GM19023 (cell line): ENCODE measurements around the gene CYFIP2.

Experiments used
- ATAC-seq: cut with Tn5 transposase; IDR thresholded peaks from one replicate; pipeline ENCODE4 v1.9.1; 2021; ENCODE audit warnings: mild to moderate bottlenecking, moderate library complexity; ENCODE audit not compliant: unreplicated experiment

Gene CYFIP2

GRCh38 chr5:157285310-157286035, 19.6 kb downstream of the CYFIP2 start:
- ATAC-seq: no peak

- ATAC-seq: no peak
Observed at GRCh38 chr5:157286761-157287211, 20.9 kb downstream of the CYFIP2 start.

DNA sequence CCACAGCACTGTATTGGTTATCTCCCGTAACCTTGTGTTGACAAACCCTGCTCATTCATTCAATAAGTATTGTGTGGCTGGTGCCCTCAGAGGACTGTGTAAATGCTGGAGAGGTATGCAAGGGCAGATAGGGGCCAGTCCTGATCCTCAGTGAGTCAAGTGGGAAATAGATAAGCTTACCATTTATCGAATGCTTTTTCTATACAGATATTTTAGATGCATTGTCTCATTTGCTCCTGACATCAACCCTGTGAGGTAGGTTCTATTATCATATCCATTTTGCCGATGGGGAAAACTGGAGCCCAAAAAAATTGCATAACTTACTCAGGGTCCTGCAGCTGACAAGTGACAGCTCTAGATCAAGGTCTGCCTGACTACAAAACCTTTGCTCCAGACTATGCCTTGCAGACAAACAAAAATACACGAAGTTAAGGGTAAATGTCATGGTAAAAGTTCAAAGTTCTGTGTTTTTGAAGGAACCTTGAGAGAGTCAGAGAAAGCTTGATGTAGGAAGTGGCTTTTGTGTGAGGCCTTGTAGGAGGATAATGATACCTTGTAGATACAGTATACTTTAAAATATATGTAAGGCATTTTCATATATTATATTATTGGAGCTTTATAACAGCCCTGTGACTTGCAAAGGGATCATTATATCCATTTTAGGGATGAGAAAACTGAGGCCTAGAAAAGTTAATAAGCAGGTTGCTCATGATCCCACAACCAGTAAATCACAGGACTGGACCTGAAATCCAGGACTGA, 22.7 kb downstream of the CYFIP2 start:
- ATAC-seq: no peak

DNA sequence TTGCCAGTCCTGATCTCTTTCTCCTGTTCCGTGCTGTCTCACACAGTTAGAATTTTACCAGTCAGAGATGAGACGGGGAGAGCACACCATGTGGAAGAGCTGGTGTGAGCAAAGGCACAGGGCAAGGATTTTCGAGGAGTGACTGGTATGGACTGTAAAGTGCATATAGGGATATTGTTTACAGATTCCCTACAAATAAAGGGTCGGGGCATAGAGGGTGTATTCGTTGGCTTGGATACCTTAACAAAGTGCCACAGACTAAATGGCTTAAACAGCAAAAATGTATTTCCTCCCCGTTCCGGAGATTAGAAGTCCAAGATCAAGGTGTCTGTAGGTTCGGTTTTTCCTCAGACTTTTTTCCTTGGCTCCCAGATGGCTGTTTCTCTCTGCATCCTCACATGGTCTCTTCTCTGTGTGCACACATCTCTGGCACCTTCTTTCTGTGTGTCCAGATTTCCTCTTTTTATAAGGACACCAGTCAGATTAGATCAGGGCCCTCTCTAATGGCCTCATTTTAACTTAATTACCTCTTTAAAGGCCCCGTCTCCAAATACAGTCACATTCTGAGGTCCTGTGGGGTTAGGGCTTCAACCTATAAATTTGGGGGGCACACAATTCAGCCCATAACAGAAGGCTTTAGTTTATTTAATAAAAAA, 23.4 kb downstream of the CYFIP2 start:
- no peak for ATAC-seq

GRCh38 chr5:157290156-157290980, 24.4 kb downstream of the CYFIP2 start:
- ATAC-seq: no peak

DNA sequence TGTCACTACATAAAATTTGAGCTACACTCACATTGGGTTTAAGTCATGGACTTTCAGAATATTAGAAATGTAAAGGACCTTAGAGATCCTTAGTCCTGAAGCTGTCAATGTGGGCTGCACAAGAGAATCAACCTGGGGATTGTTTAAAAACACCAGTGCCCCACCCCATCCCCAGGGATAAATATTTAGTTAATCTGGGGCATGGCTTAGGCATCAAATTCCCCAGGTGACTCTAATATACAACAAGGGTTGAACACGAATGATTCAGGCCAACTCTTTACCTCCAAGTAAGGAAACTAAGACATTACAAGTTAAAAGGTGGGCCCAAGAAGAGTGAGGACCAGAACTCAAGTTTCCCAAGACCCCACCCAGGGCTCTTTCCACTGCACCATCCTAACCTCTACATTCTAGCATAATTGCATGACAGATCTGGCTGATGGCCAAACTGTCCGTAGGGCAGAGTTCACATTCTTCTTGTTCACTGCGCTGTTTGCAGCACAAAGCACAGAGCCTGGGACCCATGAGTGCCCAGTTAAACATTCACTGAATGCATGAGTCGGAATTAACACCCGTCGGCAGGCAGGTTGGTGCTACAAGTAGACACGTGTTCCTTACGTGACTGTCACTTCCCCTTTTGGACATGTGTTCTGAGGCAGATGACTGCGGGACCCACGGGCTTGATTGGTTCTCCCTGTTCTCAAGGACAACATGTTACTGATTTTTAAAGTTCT, 25.2 kb downstream of the CYFIP2 start:
- ATAC-seq: peak; percentile 81

- no peak for ATAC-seq
Observed at GRCh38 chr5:157292599-157292998, 26.7 kb downstream of the CYFIP2 start.

DNA sequence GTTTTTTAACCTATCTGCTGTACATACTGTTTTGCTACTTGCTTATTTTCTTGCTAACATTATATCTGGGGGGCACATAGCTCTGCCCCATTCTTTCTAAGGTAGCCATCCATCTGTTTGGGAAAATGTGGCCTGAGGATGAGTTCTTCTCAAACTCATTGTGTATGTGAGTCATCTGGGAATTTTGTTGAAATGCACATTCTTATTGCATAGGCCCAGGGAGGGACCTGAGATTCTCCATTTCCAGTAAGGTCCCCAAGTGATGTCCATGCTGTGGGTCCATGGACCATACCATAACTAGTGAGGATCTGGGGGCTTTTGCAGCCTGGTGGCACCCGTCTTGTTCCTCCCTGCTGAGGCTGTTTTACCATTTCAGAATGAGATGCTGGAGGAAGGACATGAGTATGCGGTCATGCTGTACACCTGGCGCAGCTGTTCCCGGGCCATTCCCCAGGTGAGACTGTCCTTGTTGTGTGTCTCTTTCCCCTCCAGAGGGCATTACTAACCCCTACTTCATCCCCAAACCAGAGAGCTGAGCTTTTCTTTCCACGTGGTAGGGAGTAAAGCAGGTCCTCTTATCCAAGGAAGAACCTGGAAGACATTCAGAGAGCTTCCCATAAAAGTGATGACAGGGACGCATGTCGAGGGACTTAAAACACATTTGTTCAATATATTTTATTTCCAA, 28.6 kb downstream of the CYFIP2 start:
- ATAC-seq: no peak

- ATAC-seq: no peak
Observed at GRCh38 chr5:157295247-157295646, 29.3 kb downstream of the CYFIP2 start.

- ATAC-seq: no peak
Observed at GRCh38 chr5:157300564-157300963, 34.6 kb downstream of the CYFIP2 start.

DNA sequence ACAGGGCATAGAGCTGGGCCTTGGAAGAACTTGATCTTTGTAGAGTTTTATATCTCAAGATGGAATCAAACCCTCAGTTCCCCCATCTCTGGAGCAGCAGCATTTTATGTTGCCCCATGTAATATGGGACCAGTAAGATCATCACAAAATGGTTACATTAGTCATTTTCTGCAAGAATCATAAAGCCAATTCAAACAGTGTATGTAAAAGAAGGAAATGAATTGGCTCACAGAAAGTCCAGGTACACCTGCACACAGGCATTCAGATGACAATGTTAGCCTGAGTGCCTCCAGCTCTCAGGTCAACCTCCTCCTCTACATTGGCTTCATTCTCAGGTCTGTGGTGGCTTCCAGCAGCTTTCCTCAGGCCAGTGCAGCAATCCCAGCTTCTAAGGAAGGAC, 35.1 kb downstream of the CYFIP2 start:
- ATAC-seq: no peak

- no peak for ATAC-seq
Observed at GRCh38 chr5:157303023-157303422, 37.1 kb downstream of the CYFIP2 start.

DNA sequence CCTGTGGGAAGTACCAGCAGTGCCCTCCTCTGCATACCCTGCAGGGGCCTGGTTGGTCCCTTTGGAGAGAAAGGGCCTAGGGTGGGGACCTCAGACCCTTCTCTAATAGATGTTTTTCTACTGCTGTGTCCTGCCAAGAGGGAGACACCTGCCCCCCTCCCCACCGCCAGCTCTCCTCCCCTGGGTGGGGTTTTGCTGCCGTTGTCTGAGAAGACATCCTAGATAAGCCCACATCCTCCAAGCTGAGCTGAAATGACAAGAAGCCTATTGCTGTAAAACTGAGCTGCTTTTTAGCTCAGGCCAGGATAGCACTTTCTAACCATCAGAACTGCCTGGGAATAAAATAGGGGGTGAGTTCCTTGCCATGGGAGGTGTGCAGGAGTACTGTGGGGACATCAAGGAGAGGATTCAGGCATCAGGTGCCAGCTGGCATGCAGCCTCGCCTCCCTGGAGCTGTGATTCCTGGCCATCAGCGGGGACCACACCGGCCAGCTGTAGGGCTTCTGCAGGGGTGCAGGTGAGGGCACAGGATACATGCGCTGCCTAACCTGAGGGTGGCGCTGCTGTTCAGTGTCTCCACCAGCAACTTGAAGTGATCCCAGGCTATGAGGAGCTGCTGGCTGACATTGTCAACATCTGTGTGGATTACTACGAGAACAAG, 37.9 kb downstream of the CYFIP2 start:
- ATAC-seq: no peak

GRCh38 chr5:157306081-157306480, 40.2 kb downstream of the CYFIP2 start:
- ATAC-seq: no peak

GRCh38 chr5:157306692-157307471, 41.0 kb downstream of the CYFIP2 start:
- no peak for ATAC-seq

GRCh38 chr5:157308836-157309465, 43.0 kb downstream of the CYFIP2 start:
- peak; percentile 43 for ATAC-seq

GRCh38 chr5:157309796-157310195, 43.9 kb downstream of the CYFIP2 start:
- ATAC-seq: no peak

GRCh38 chr5:157311595-157311994, 45.7 kb downstream of the CYFIP2 start:
- no peak for ATAC-seq
